CD4-positive, CD25-positive, alpha-beta regulatory T cell (primary cell): ENCODE results near the gene CEP85. TPM values are rescaled to one million over a fixed set of nuclear protein-coding genes. Genes with fewer than 3 reads are reported as not detected.

ENCODE experiments used
- ATAC-seq, 2 donors: fragments of 150-1000 bp; cut with Tn5 transposase; one replicate each; pipeline ENCODE4 v1.10.0; 2021; ENCODE audit warnings: low read depth in 2 of 2, moderate number of reproducible peaks in 2 of 2, moderate library complexity in 1 of 2
- DNase-seq, 3 donors: peaks; one replicate each; pipeline versions ENCODE4 v3.0.0 to v3.0.0-alpha.2; 2012 to 2022; ENCODE audit warnings: mixed read lengths in 1 of 3
- H3K27ac ChIP-seq: one replicate; pipeline ENCODE4 v1.7.0; 2013; ENCODE audit warnings: mild to moderate bottlenecking, low read length; ENCODE audit not compliant: insufficient read depth, poor library complexity, severe bottlenecking
- H3K27me3 ChIP-seq: one replicate; pipeline ENCODE4 v1.7.0; 2013; ENCODE audit warnings: low read length; ENCODE audit not compliant: control insufficient read depth, insufficient read depth
- H3K36me3 ChIP-seq: one replicate; pipeline ENCODE4 v1.7.0; 2013; ENCODE audit warnings: mild to moderate bottlenecking, low read length, moderate library complexity; ENCODE audit not compliant: control insufficient read depth, insufficient read depth
- H3K4me1 ChIP-seq: 2 replicates; pipeline ENCODE4 v1.7.0; 2013; ENCODE audit warnings: mild to moderate bottlenecking, low read length; ENCODE audit not compliant: insufficient read depth, control insufficient read depth, poor library complexity, severe bottlenecking
- H3K4me3 ChIP-seq: one replicate; pipeline ENCODE4 v1.7.0; 2013; ENCODE audit warnings: low read depth, mild to moderate bottlenecking, low read length, moderate library complexity
- H3K9me3 ChIP-seq, 2 experiments: 1 replicate in 1 of 2; 2 replicates in 1 of 2; pipeline ENCODE4 v1.7.0; 2013; ENCODE audit warnings: low read length in 2 of 2, mild to moderate bottlenecking in 1 of 2, moderate library complexity in 1 of 2; ENCODE audit not compliant: control insufficient read depth in 2 of 2
- H3K27ac Mint-ChIP-seq, 3 donors: one replicate each; pipeline ENCODE4 v1.8.0; 2020 to 2022; ENCODE audit warnings: mild to moderate bottlenecking in 3 of 3, mixed read lengths in 3 of 3, moderate library complexity in 2 of 3
- H3K27me3 Mint-ChIP-seq: one replicate; pipeline ENCODE4 v1.8.0; 2022; ENCODE audit warnings: mild to moderate bottlenecking, mixed read lengths
- H3K36me3 Mint-ChIP-seq: one replicate; pipeline ENCODE4 v1.8.0; 2020; ENCODE audit warnings: mixed read lengths
- H3K4me1 Mint-ChIP-seq, 4 donors: one replicate each; pipeline ENCODE4 v1.8.0; 2020 to 2022; ENCODE audit warnings: mixed read lengths in 4 of 4, mild to moderate bottlenecking in 1 of 4
- H3K4me3 Mint-ChIP-seq, 4 donors: one replicate each; pipeline ENCODE4 v1.8.0; 2020 to 2022; ENCODE audit warnings: mild to moderate bottlenecking in 4 of 4, mixed read lengths in 4 of 4, moderate library complexity in 3 of 4
- H3K9me3 Mint-ChIP-seq, 7 donors: one replicate each; pipeline ENCODE4 v1.8.0; 2020 to 2022; ENCODE audit warnings: mixed read lengths in 7 of 7, mild to moderate bottlenecking in 3 of 7, moderate library complexity in 2 of 7
- polyA plus RNA-seq, 4 donors: library from polyadenylated mRNA; unstranded; fragments of 300-500 nt; fragmentation: Illumina TruSeq; gene quantifications; one replicate each; pipeline ENCODE4 v1.2.3, GENCODE V29; 2021
- total RNA-seq: library from RNA; stranded (reverse); gene quantifications from one replicate; pipeline ENCODE4 v1.2.3, GENCODE V29; 2022

CEP85 gene
- total RNA-seq = 18.0 TPM
- 1 to 10 TPM; 6.5 to 9.8 (median 7.7) TPM for polyA plus RNA-seq

DNA sequence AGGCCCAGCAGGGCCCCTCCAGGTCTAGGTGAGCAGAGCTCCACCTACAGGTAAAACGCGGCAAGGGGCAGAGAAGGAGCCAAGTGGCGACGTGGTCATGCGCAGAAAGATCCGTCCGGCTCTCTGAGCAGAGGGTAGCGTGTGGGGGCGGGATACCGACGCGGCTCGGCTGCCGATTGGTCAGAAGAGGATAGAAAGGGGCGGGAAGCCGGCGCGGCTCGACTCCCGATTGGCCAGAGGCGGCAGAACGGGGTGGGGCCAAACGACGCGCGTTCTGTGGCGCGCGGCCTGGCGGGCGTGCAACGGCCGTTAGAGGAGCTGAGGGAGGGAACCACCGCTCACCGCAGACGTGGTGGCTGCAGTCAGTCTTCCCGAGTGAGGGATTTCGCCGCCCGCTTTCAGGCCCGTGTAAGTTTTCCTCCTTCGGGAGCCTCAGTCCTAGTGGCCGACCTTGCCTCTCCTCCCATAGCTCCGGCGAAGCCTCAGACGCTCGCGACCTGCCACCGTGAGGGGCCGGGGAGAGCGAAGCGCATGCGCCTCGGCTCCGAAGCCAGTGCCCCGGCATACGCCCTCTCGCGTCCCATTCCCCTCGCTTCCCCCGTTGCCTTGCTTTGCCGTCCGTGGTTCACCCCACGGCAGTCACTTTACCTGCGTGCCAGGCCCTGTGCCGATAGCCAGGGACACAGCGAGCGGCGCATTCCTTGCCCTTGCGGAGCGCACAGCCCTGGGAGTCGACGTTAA lies at the start of gene CEP85:
TSS of gene CEP85 (plus strand) at position 298 of the 741 bp plus-strand sequence. CDS start 5,584 bp downstream, outside the sequence.
- Histone ChIP-seq H3K4me1 (peaks cover 14% of the 10 kb centered on the region), H3K27me3 (no peaks in the 10 kb centered on the region), H3K9me3 (no peaks in the 10 kb centered on the region), H3K4me3 (peak within 1 kb of the TSS; percentile 93), H3K27ac (peak within 1 kb of the TSS; percentile 87), H3K36me3 (no peaks in the 10 kb centered on the region)
- H3K36me3 Mint-ChIP-seq = no peaks in the 10 kb centered on the region
- H3K27ac Mint-ChIP-seq = peak within 1 kb of the TSS; percentile 95 to 99 (median 97)
- H3K4me3 Mint-ChIP-seq = peak within 1 kb of the TSS; percentile 98 to 100 (median 99)
- peak; percentile 97 to 98 (median 98) for DNase-seq
- no peaks in the 10 kb centered on the region for H3K9me3 Mint-ChIP-seq
- ATAC-seq = peak; percentile 89 to 93
- H3K27me3 Mint-ChIP-seq = peaks cover 5% of the 10 kb centered on the region
- H3K4me1 Mint-ChIP-seq = peaks cover 24 to 42% (median 33%) of the 10 kb centered on the region in 4 donors

DNA sequence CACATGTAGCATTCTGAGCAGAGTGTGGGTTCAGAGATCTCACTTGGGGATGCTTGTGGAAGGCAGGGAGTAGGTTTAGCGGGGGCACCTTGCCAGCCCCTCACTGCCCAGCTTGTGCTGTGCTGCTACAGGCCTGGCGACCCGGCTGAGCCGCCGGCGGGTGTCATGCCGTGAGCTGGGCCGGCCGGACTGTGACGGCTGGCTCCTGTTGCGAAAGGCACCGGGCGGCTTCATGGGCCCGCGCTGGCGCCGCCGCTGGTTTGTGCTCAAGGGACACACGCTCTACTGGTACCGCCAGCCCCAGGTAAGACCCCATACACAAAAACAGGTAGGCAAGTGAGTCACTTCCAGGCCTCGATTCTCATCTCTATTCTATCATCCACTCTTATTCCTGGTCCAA lies 49.1 kb upstream of the CEP85 start:
- Histone ChIP-seq H3K9me3 (no peaks in the 10 kb centered on the region), H3K36me3 (no peaks in the 10 kb centered on the region), H3K27ac (no peak overlapping the region), H3K4me3 (no peak overlapping the region), H3K4me1 (no peaks in the 10 kb centered on the region), H3K27me3 (no peaks in the 10 kb centered on the region)
- Mint-ChIP-seq H3K36me3 (peaks cover 7% of the 10 kb centered on the region), H3K4me1 (no peaks in the 10 kb centered on the region), H3K4me3 (no peak overlapping the region), H3K27me3 (no peaks in the 10 kb centered on the region), H3K27ac (no peak overlapping the region), H3K9me3 (no peaks in the 10 kb centered on the region)
- no peak for DNase-seq
- no peak for ATAC-seq

GRCh38 chr1:26187882-26188281 lies 46.1 kb upstream of the CEP85 start:
- H3K36me3 Mint-ChIP-seq = peaks cover 7% of the 10 kb centered on the region
- H3K27me3 Mint-ChIP-seq = no peaks in the 10 kb centered on the region
- H3K4me1 ChIP-seq = peaks cover 4% of the 10 kb centered on the region
- no peak for ATAC-seq
- H3K4me3 Mint-ChIP-seq = no peak overlapping the region
- H3K27ac ChIP-seq = no peak overlapping the region
- DNase-seq = no peak
- no peaks in the 10 kb centered on the region for H3K27me3 ChIP-seq
- H3K9me3 ChIP-seq = no peaks in the 10 kb centered on the region
- no peak overlapping the region for H3K4me3 ChIP-seq
- peaks cover 0 to 2% (median 0%) of the 10 kb centered on the region in 7 donors for H3K9me3 Mint-ChIP-seq
- no peaks in the 10 kb centered on the region for H3K36me3 ChIP-seq
- H3K4me1 Mint-ChIP-seq = peaks cover 0 to 12% (median 7%) of the 10 kb centered on the region in 4 donors
- H3K27ac Mint-ChIP-seq = peak overlapping the region in 1 of 3 donors; percentile 25

GRCh38 chr1:26188477-26188876 lies 45.5 kb upstream of the CEP85 start:
- Histone ChIP-seq H3K36me3 (no peaks in the 10 kb centered on the region), H3K27me3 (no peaks in the 10 kb centered on the region), H3K27ac (no peak overlapping the region), H3K9me3 (no peaks in the 10 kb centered on the region), H3K4me3 (no peak overlapping the region), H3K4me1 (peaks cover 4% of the 10 kb centered on the region)
- no peak overlapping the region for H3K4me3 Mint-ChIP-seq
- peaks cover 1% of the 10 kb centered on the region for H3K27me3 Mint-ChIP-seq
- peaks cover 7% of the 10 kb centered on the region for H3K36me3 Mint-ChIP-seq
- peaks cover 0 to 12% (median 7%) of the 10 kb centered on the region in 4 donors for H3K4me1 Mint-ChIP-seq
- DNase-seq (no peak), ATAC-seq (no peak)
- peaks cover 0 to 4% (median 0%) of the 10 kb centered on the region in 7 donors for H3K9me3 Mint-ChIP-seq
- no peak overlapping the region for H3K27ac Mint-ChIP-seq

- H3K4me3 Mint-ChIP-seq = no peak overlapping the region
- Histone ChIP-seq H3K9me3 (no peaks in the 10 kb centered on the region), H3K36me3 (no peaks in the 10 kb centered on the region), H3K4me3 (no peak overlapping the region), H3K27ac (no peak overlapping the region), H3K4me1 (peaks cover 4% of the 10 kb centered on the region), H3K27me3 (no peaks in the 10 kb centered on the region)
- peaks cover 5% of the 10 kb centered on the region for H3K27me3 Mint-ChIP-seq
- peaks cover 7% of the 10 kb centered on the region for H3K36me3 Mint-ChIP-seq
- DNase-seq (no peak), ATAC-seq (no peak)
- peaks cover 0 to 4% (median 0%) of the 10 kb centered on the region in 7 donors for H3K9me3 Mint-ChIP-seq
- peaks cover 0 to 15% (median 7%) of the 10 kb centered on the region in 4 donors for H3K4me1 Mint-ChIP-seq
- peak overlapping the region in 1 of 3 donors; percentile 13 for H3K27ac Mint-ChIP-seq
Measured at GRCh38 chr1:26189331-26189730, 44.7 kb upstream of the CEP85 start.

DNA sequence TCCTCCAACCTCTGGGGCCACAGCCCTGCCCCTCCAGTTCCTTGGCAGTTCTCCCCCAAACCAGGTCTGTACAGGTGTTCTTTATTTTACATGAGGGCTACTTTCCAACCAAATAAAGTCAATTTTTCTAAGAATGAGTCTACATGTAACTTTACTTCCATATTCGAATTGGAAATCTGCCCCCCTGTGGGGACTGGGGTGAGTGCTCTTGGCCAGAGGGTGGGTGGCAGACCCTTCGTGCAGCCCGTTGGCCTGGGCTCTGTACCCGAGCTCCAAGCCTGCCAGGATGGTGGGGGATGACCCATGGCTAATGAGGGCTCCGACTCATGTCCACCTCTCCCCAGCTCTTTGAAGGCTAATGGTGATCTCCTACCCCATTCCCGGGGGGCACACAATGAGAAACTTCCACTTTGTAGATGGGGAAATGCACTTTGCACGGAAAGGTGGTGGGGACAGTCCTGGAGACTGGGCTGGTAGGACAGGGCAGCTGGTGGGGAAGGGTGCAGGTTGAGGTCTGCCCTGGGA lies 44.2 kb upstream of the CEP85 start:
- Mint-ChIP-seq H3K4me1 (peaks cover 0 to 15% (median 7%) of the 10 kb centered on the region in 4 donors), H3K27me3 (peaks cover 5% of the 10 kb centered on the region), H3K9me3 (peaks cover 0 to 4% (median 0%) of the 10 kb centered on the region in 7 donors), H3K27ac (peak overlapping the region in 1 of 3 donors; percentile 13), H3K36me3 (peaks cover 7% of the 10 kb centered on the region), H3K4me3 (no peak overlapping the region)
- DNase-seq = no peak
- Histone ChIP-seq H3K36me3 (no peaks in the 10 kb centered on the region), H3K4me1 (peaks cover 4% of the 10 kb centered on the region), H3K4me3 (no peak overlapping the region), H3K27me3 (no peaks in the 10 kb centered on the region), H3K27ac (no peak overlapping the region), H3K9me3 (no peaks in the 10 kb centered on the region)
- no peak for ATAC-seq

- no peak within 1 kb of the TSS for H3K27ac ChIP-seq
- H3K27ac Mint-ChIP-seq = peak within 1 kb of the TSS in 2 of 3 donors; percentile 52 to 78
- peaks cover 7% of the 10 kb centered on the region for H3K27me3 Mint-ChIP-seq
- H3K9me3 ChIP-seq = no peaks in the 10 kb centered on the region
- peaks cover 0 to 4% (median 0%) of the 10 kb centered on the region in 7 donors for H3K9me3 Mint-ChIP-seq
- H3K4me1 ChIP-seq = peaks cover 4% of the 10 kb centered on the region
- H3K27me3 ChIP-seq = no peaks in the 10 kb centered on the region
- no peak within 1 kb of the TSS for H3K4me3 ChIP-seq
- H3K4me1 Mint-ChIP-seq = peaks cover 0 to 15% (median 7%) of the 10 kb centered on the region in 4 donors
- DNase-seq = peak in 2 of 3 donors; percentile 20 to 39
- no peaks in the 10 kb centered on the region for H3K36me3 ChIP-seq
- H3K36me3 Mint-ChIP-seq = peaks cover 7% of the 10 kb centered on the region
- no peak for ATAC-seq
- no peak within 1 kb of the TSS for H3K4me3 Mint-ChIP-seq
Measured at GRCh38 chr1:26190373-26190987, 43.5 kb upstream of the CEP85 start, which contains the start of gene CATSPER4. Gene CATSPER4 (plus strand): TSS chr1:26190602. CDS start chr1:26190628, 26 bp downstream.
